A549 (cell line): ENCODE data around the gene EMB. TPM values are rescaled to one million over a fixed set of nuclear protein-coding genes. Genes with fewer than 3 reads are reported as not detected.
"Not testable (repeated sequence)": the region's sequence is repeated elsewhere in the genome, so short reads cannot be mapped to it uniquely, and the experiment has no call there.

Experiments
- ATAC-seq, 2 experiments: fragments of 200-7000 bp in 1 of 2; fragments of >200 bp in 1 of 2; cut with Nextera tagmentation in 1 of 2; cut with Tn5 transposase in 1 of 2; 3 replicates each; pipeline versions ENCODE4 v1.8.0 to v1.9.1; 2018 to 2020; ENCODE audit warnings: mild to moderate bottlenecking in 1 of 2, moderate library complexity in 1 of 2
- CTCF ChIA-PET: fragments of 300-600 bp; sonication (Branson Sonifier 250); formaldehyde crosslinking; extraction: SDS; loops from one replicate; lab custom pipeline; 2021; ENCODE audit warnings: antibody characterized with exemption, inconsistent platforms; lab: Yijun Ruan, JAX
- POLR2A ChIA-PET: fragments of 350-600 bp; formaldehyde crosslinking; extraction: SDS; loops from one replicate; lab custom pipeline; 2021; ENCODE audit warnings: antibody characterized with exemption, inconsistent platforms; lab: Yijun Ruan, JAX
- DNase-seq, 2 experiments: peaks; one replicate each; pipeline versions ENCODE4 v3.0.0 to v3.0.0-alpha.2; 2011 to 2016; ENCODE audit warnings: low read depth in 1 of 2, low spot score in 1 of 2
- FAIRE-seq: peaks from 2 replicates; lab custom pipeline; 2011; peaks lifted over from hg19 to GRCh38; lab: Jason Lieb, UNC
- H3K27ac ChIP-seq, 2 experiments: fragments of >200 bp; sonication (Bioruptor Twin); formaldehyde crosslinking; 3 replicates each; pipeline ENCODE4 v1.5.1; 2016 to 2017
- H3K4me1 ChIP-seq: fragments of >200 bp; sonication (Bioruptor Twin); formaldehyde crosslinking; 3 replicates; pipeline ENCODE4 v1.6.1; 2016
- H3K4me2 ChIP-seq: fragments of >200 bp; sonication (Bioruptor Twin); formaldehyde crosslinking; 3 replicates; pipeline ENCODE4 v1.6.1; 2016
- H3K4me3 ChIP-seq: fragments of >200 bp; sonication (Bioruptor Twin); formaldehyde crosslinking; 3 replicates; pipeline ENCODE4 v1.5.1; 2016
- H3K9me3 ChIP-seq: fragments of >200 bp; sonication (Bioruptor Twin); formaldehyde crosslinking; 3 replicates; pipeline ENCODE4 v1.6.1; 2016
- ATOH8 ChIP-seq: fragments of 250-450 bp; sonication (Bioruptor Pico); IDR thresholded peaks from 2 replicates; pipeline ENCODE4 v1.5.0; 2020; ENCODE audit warnings: low read depth, mild to moderate bottlenecking, moderate library complexity
- BCL3 ChIP-seq: fragments of >200 bp; sonication (Bioruptor Twin); formaldehyde crosslinking; IDR thresholded peaks from 3 replicates; pipeline ENCODE4 v1.6.1; 2016
- BHLHE40 ChIP-seq: IDR thresholded peaks from 2 replicates; pipeline ENCODE4 v1.6.1; 2012; ENCODE audit warnings: low read depth, low read length, inconsistent platforms
- CHD2 ChIP-seq: fragments of 150-350 bp; IDR thresholded peaks from 2 replicates; pipeline ENCODE4 v1.6.1; 2014; ENCODE audit warnings: low read length; ENCODE audit not compliant: partially characterized antibody
- CTCF ChIP-seq: fragments of >200 bp; sonication (Bioruptor Twin); formaldehyde crosslinking; IDR thresholded peaks from 3 replicates; pipeline ENCODE4 v1.5.1; 2016
- EHF ChIP-seq: fragments of 250-450 bp; sonication (Bioruptor Pico); IDR thresholded peaks from 2 replicates; pipeline ENCODE4 v1.5.0; 2020; ENCODE audit warnings: mild to moderate bottlenecking
- ESRRA ChIP-seq: fragments of 150-350 bp; IDR thresholded peaks from 2 replicates; pipeline ENCODE4 v1.6.1; 2014; ENCODE audit warnings: mild to moderate bottlenecking, low read length, borderline replicate concordance
- HES2 ChIP-seq: fragments of >200 bp; sonication (Bioruptor Twin); formaldehyde crosslinking; IDR thresholded peaks from 2 replicates; pipeline ENCODE4 v1.6.1; 2016
- HEYL ChIP-seq: fragments of 250-450 bp; sonication (Bioruptor Pico); IDR thresholded peaks from 2 replicates; pipeline ENCODE4 v1.8.0; 2021; ENCODE audit warnings: mild to moderate bottlenecking, moderate library complexity
- HOXA7 ChIP-seq: fragments of 250-450 bp; sonication (Bioruptor Pico); IDR thresholded peaks from 2 replicates; pipeline ENCODE4 v1.5.0; 2020; ENCODE audit warnings: mild to moderate bottlenecking, moderate library complexity
- KDM5A ChIP-seq: fragments of 200-600 bp; sonication (generic); IDR thresholded peaks from 2 replicates; pipeline ENCODE4 v1.6.1; 2016; ENCODE audit warnings: antibody characterized with exemption, mild to moderate bottlenecking
- MAFK ChIP-seq: fragments of 450-650 bp; IDR thresholded peaks from 2 replicates; pipeline ENCODE4 v1.6.1; 2014; ENCODE audit not compliant: partially characterized antibody
- MAZ ChIP-seq: fragments of 150-350 bp; IDR thresholded peaks from 2 replicates; pipeline ENCODE4 v1.6.1; 2014; ENCODE audit warnings: antibody characterized with exemption, low read depth, low read length, borderline replicate concordance
- NR3C1 ChIP-seq: fragments of >200 bp; sonication (Bioruptor Twin); formaldehyde crosslinking; IDR thresholded peaks from 3 replicates; pipeline ENCODE4 v1.6.1; 2017
- PHF8 ChIP-seq: fragments of 200-600 bp; sonication (generic); IDR thresholded peaks from 2 replicates; pipeline ENCODE4 v1.6.1; 2016; ENCODE audit warnings: low read depth, mild to moderate bottlenecking, antibody characterized with exemption, moderate library complexity, borderline replicate concordance
- RCOR1 ChIP-seq: fragments of 150-350 bp; IDR thresholded peaks from 2 replicates; pipeline ENCODE4 v1.6.1; 2014; ENCODE audit warnings: antibody characterized with exemption, low read length, low read depth
- RFX5 ChIP-seq: fragments of 450-650 bp; IDR thresholded peaks from 2 replicates; pipeline ENCODE4 v1.7.1; 2014; ENCODE audit warnings: antibody characterized with exemption, mild to moderate bottlenecking, moderate library complexity
- SREBF2 ChIP-seq: fragments of 450-650 bp; IDR thresholded peaks from 2 replicates; pipeline ENCODE4 v1.6.1; 2014; ENCODE audit warnings: mild to moderate bottlenecking, moderate library complexity
- ZFP36 ChIP-seq: fragments of 450-650 bp; IDR thresholded peaks from 2 replicates; pipeline ENCODE4 v1.6.1; 2014; ENCODE audit warnings: borderline replicate concordance; ENCODE audit not compliant: partially characterized antibody
- WGBS: methylation state at CpG from one replicate; pipeline ENCODE4 v1.1.6; 2017; ENCODE audit errors: missing lambda C conversion rate; 5-methylcytosine and 5-hydroxymethylcytosine counted together
- polyA plus RNA-seq, 4 experiments: library from polyadenylated mRNA; depleted of rRNA in 3 of 4; stranded (reverse); fragments of >200 nt; fragmentation: RNase III in 1 of 4; extraction: RNeasy Plus Mini Kit Qiagen cat#74134 plus additional on column Dnase treatment in 1 of 4; gene quantifications; 2 replicates in 3 of 4; 3 replicates in 1 of 4; pipeline ENCODE4 v1.2.3, GENCODE V29; 2011 to 2017

Gene EMB
- polyA plus RNA-seq, 2 of the 4 experiments (the other 2 are of a cell fraction) = 5.2 to 11.9 TPM

- TF ChIP-seq ESRRA (no peak), ATOH8 (CRISPR knock-in tag) (no peak), BHLHE40 (no peak), RFX5 (no peak), CTCF (no peak), RCOR1 (no peak), MAZ (no peak), HES2 (no peak)
Measured at GRCh38 chr5:50441493-50441955, 436 bp upstream of the EMB start (continued).

- DNase-seq (no peak), FAIRE-seq (no peak), ATAC-seq (no peak)
- Histone ChIP-seq H3K27ac (no peak overlapping the region), H3K4me1 (no peaks in the 10 kb centered on the region), H3K4me3 (no peak overlapping the region), H3K4me2 (no peak overlapping the region), H3K9me3 (no peaks in the 10 kb centered on the region)
- TF ChIP-seq HOXA7 (CRISPR knock-in tag) (no peak), BCL3 (no peak), MAFK (no peak), EHF (CRISPR knock-in tag) (no peak), HES2 (no peak), ESRRA (no peak), CHD2 (no peak), NR3C1 (no peak), SREBF2 (no peak), ZFP36 (no peak), HEYL (CRISPR knock-in tag) (no peak), KDM5A (no peak), PHF8 (no peak)
- POLR2A ChIA-PET = no interaction called here
- 36% methylated on average over 3 of the region's 3 CpGs for WGBS
- CTCF ChIA-PET = no interaction called here
Measured at GRCh38 chr5:50439221-50439620, 1.9 kb downstream of the EMB start.

GRCh38 chr5:50438060-50438459 is 3.0 kb downstream of the EMB start:
- H3K9me3 ChIP-seq, FAIRE-seq, CTCF ChIA-PET, POLR2A ChIA-PET, H3K4me3 ChIP-seq, ATAC-seq, H3K4me1 ChIP-seq, H3K27ac ChIP-seq, H3K4me2 ChIP-seq, DNase-seq: not testable (repeated sequence)
- 51% methylated on average over 3 of the region's 3 CpGs for WGBS
